K562 (cell line): ENCODE measurements around the gene ARR3. TPM values are rescaled to one million over a fixed set of nuclear protein-coding genes. Genes with fewer than 3 reads are reported as not detected.

Source experiments
- CHD2 ChIP-seq: IDR thresholded peaks from 2 replicates; pipeline ENCODE4 v1.6.1; 2011; ENCODE audit warnings: low read depth, low read length
- CXXC5 ChIP-seq: fragments of 250-450 bp; sonication (Bioruptor Pico); IDR thresholded peaks from 2 replicates; pipeline ENCODE4 v1.8.0; 2022; ENCODE audit warnings: inconsistent platforms, mild to moderate bottlenecking, moderate library complexity
- DPF2 ChIP-seq: fragments of 450-650 bp; IDR thresholded peaks from 2 replicates; pipeline ENCODE4 v1.6.1; 2016
- ESRRB ChIP-seq: fragments of 250-450 bp; sonication (Bioruptor Pico); IDR thresholded peaks from 2 replicates; pipeline ENCODE4 v1.5.0; 2020; ENCODE audit warnings: mild to moderate bottlenecking, moderate library complexity, borderline replicate concordance
- FOXP1 ChIP-seq: sonication (generic); formaldehyde crosslinking; IDR thresholded peaks from 2 replicates; pipeline ENCODE4 v1.8.0; 2022; ENCODE audit warnings: mild to moderate bottlenecking, missing genetic modification reagents
- KDM4B ChIP-seq, 2 experiments: fragments of 450-650 bp in 1 of 2; sonication (generic) in 1 of 2; IDR thresholded peaks; 2 replicates each; pipeline ENCODE4 v1.6.1; 2016 to 2017; ENCODE audit warnings: borderline replicate concordance in 2 of 2, antibody characterized with exemption in 1 of 2, low read depth in 1 of 2, mild to moderate bottlenecking in 1 of 2
- PHF8 ChIP-seq: fragments of 200-600 bp; sonication (generic); IDR thresholded peaks from 2 replicates; pipeline ENCODE4 v1.6.1; 2012; ENCODE audit warnings: mixed run types, mild to moderate bottlenecking, inconsistent platforms, low read length, moderate library complexity, borderline replicate concordance
- SIN3A ChIP-seq, 2 experiments: fragments of 150-350 bp in 1 of 2; IDR thresholded peaks; 2 replicates each; pipeline ENCODE4 v1.6.1; 2011 to 2016; ENCODE audit warnings: borderline replicate concordance in 2 of 2, low read depth in 2 of 2, low read length in 2 of 2, mild to moderate bottlenecking in 2 of 2, moderate library complexity in 2 of 2; ENCODE audit not compliant: control insufficient read depth in 1 of 2
- SMARCA4 ChIP-seq: fragments of 450-650 bp; IDR thresholded peaks from 2 replicates; pipeline ENCODE4 v1.6.1; 2016
- SUPT5H ChIP-seq: fragments of 450-650 bp; IDR thresholded peaks from 2 replicates; pipeline ENCODE4 v1.6.1; 2016
- TFE3 ChIP-seq: fragments of 450-650 bp; formaldehyde crosslinking; IDR thresholded peaks from 2 replicates; pipeline ENCODE4 v1.4.0; 2020; ENCODE audit warnings: mild to moderate bottlenecking, mixed read lengths
- TRIM28 ChIP-seq: fragments of 450-650 bp; IDR thresholded peaks from 2 replicates; pipeline ENCODE4 v1.6.1; 2017
- ZNF212 ChIP-seq: fragments of 450-650 bp; formaldehyde crosslinking; IDR thresholded peaks from 2 replicates; pipeline ENCODE4 v1.4.0; 2020; ENCODE audit warnings: mild to moderate bottlenecking
- ZNF431 ChIP-seq: sonication (generic); formaldehyde crosslinking; IDR thresholded peaks from 2 replicates; pipeline ENCODE4 v1.8.0; 2022; ENCODE audit warnings: mild to moderate bottlenecking, missing genetic modification reagents
- ZNF586 ChIP-seq: fragments of 450-650 bp; formaldehyde crosslinking; conservative IDR thresholded peaks from 2 replicates; pipeline ENCODE4 v1.4.0; 2020; ENCODE audit warnings: mild to moderate bottlenecking, moderate library complexity
- polyA plus RNA-seq, 8 experiments: library from polyadenylated mRNA; depleted of rRNA in 4 of 8; stranded (reverse) in 5 of 8; unstranded in 3 of 8; fragments of >200 nt; fragmentation: Nextera tagmentation in 2 of 8; fragmentation: Illumina TruSeq in 1 of 8; extraction: Ambion mirVana in 2 of 8; extraction: Trizol in 1 of 8; gene quantifications; 2 replicates each; pipeline versions ENCODE4 v1.2.1 to v1.2.3, GENCODE V29; 2011 to 2014; ENCODE audit warnings: inconsistent platforms in 1 of 8, missing spikeins in 1 of 8
- total RNA-seq, 7 experiments: library from RNA; depleted of rRNA in 6 of 7; stranded (reverse); fragments of >200 nt in 6 of 7; fragmentation: Illumina TruSeq in 2 of 7; extraction: Trizol in 2 of 7; gene quantifications; 2 replicates each; pipeline versions ENCODE4 v1.2.1 to v1.2.3, GENCODE V29; 2011 to 2021; ENCODE audit warnings: low replicate concordance in 1 of 7
- TF ChIP-seq, protein P1 (sequence below), 2 experiments: fragments of 450-650 bp; formaldehyde crosslinking in 1 of 2; IDR thresholded peaks; 2 replicates each; pipeline versions ENCODE4 v1.4.0 to v1.6.1; 2014 to 2020; ENCODE audit warnings: mild to moderate bottlenecking in 2 of 2, borderline replicate concordance in 1 of 2, low read depth in 1 of 2
- TF ChIP-seq, protein P2 (sequence below): fragments of 250-450 bp; sonication (Bioruptor Pico); IDR thresholded peaks from 2 replicates; pipeline ENCODE4 v1.6.1; 2021; ENCODE audit warnings: mild to moderate bottlenecking

The ARR3 gene
- total and polyA plus RNA-seq, 9 of the 15 experiments (the other 6 are each of a cell fraction or from before 2014, with no cell fraction given): not detected

GRCh38 chrX:70219938-70220764, 48.0 kb upstream of the ARR3 start (continued):
- TF ChIP-seq TFE3 (CRISPR knock-in tag) (no peak), SUPT5H (no peak), DPF2 (peak; percentile 38; the same call in 1 of the 2 replicates), PHF8 (no peak), SMARCA4 (no peak), CHD2 (no peak), ZNF431 (CRISPR knock-in tag) (no peak), ZNF586 (no peak), KDM4B (IDR thresholded peaks at IDR 0.05; ENCODE audit: borderline replicate concordance in 2 of 2, low read depth in 1 of 2) (no peak), ESRRB (CRISPR knock-in tag) (no peak), SIN3A (IDR thresholded peaks at IDR 0.05; ENCODE audit: borderline replicate concordance in 2 of 2, control insufficient read depth in 1 of 2, low read depth in 2 of 2, low read length in 2 of 2) (no peak), TRIM28 (no peak), FOXP1 (no peak), ZNF212 (CRISPR knock-in tag) (no peak), CXXC5 (CRISPR knock-in tag) (no peak)
- TF ChIP-seq, protein P1, sequence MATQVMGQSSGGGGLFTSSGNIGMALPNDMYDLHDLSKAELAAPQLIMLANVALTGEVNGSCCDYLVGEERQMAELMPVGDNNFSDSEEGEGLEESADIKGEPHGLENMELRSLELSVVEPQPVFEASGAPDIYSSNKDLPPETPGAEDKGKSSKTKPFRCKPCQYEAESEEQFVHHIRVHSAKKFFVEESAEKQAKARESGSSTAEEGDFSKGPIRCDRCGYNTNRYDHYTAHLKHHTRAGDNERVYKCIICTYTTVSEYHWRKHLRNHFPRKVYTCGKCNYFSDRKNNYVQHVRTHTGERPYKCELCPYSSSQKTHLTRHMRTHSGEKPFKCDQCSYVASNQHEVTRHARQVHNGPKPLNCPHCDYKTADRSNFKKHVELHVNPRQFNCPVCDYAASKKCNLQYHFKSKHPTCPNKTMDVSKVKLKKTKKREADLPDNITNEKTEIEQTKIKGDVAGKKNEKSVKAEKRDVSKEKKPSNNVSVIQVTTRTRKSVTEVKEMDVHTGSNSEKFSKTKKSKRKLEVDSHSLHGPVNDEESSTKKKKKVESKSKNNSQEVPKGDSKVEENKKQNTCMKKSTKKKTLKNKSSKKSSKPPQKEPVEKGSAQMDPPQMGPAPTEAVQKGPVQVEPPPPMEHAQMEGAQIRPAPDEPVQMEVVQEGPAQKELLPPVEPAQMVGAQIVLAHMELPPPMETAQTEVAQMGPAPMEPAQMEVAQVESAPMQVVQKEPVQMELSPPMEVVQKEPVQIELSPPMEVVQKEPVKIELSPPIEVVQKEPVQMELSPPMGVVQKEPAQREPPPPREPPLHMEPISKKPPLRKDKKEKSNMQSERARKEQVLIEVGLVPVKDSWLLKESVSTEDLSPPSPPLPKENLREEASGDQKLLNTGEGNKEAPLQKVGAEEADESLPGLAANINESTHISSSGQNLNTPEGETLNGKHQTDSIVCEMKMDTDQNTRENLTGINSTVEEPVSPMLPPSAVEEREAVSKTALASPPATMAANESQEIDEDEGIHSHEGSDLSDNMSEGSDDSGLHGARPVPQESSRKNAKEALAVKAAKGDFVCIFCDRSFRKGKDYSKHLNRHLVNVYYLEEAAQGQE (IDR thresholded peaks at IDR 0.05; ENCODE audit: borderline replicate concordance): no peak
- TF ChIP-seq, protein P1 (CRISPR knock-in tag; IDR thresholded peaks at IDR 0.05; ENCODE audit: low read depth): no peak
- TF ChIP-seq, protein P2, sequence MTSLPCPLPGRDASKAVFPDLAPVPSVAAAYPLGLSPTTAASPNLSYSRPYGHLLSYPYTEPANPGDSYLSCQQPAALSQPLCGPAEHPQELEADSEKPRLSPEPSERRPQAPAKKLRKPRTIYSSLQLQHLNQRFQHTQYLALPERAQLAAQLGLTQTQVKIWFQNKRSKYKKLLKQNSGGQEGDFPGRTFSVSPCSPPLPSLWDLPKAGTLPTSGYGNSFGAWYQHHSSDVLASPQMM (CRISPR knock-in tag): no peak
